ENCODE data around the gene OSCP1. TPM values are rescaled to one million over a fixed set of nuclear protein-coding genes. Genes with fewer than 3 reads are reported as not detected.

Gene OSCP1
- polyA plus RNA-seq, 4 donors: 18.2 to 26.8 (median 24.3) TPM

DNA sequence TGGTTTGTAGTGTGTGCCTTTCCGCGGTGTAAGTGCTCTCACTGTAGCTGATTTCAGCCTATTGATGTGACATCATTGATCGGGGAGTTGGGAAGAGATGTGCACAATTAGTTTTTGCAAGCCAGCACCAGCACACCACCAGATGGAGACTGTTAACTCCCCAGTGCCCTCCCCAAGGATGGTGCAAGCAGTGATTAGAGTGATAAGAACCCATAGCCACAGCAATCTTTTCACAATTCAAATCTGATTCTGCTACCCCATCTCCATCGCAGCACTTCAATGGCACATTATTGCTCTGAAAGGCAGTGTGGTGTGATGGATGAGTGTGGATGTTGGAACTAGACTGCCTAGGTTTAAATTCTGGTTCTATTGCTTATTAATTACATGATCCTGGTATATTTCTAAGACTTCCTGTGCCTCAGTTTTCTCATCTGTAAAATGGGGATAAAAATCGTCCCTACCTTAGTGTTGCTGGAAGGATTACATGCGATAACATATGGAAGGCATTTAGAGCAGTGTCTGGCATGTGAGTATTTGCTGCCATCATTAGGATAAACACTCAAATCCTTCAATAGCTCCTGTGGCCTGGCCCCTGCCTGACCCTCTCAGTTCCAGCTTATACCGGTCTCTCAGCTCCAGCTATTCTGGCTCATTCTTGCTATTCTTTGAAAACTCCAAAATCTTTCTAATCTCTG, 25.8 kb upstream of the OSCP1 start:
- no peak for DNase-seq (ENCODE audit: low read depth in 4 of 4, low spot score in 2 of 4)

DNA sequence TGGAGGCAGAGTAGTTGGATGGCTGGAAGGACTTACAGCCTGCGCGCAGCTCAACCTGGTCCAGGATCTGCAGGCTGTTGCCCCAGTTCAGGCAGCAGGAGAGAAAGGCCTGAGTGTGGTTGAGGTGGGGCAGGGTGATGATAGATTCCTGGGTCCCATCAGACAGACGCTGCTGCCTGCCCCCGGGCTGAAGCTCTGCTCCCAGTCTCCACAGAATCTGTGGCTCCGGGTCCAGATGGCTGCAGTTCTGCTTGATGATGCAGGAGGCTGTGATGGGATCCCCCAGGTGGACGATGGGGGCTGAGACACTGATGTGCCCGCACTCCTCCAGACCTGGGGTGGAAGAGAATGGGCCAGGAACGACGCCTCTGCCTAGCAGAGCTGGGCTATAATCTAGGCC, 25.1 kb upstream of the OSCP1 start:
- DNase-seq (ENCODE audit: low read depth in 4 of 4, low spot score in 2 of 4): no peak

GRCh38 chr1:36472656-36473055, 22.4 kb upstream of the OSCP1 start:
- no peak for DNase-seq (ENCODE audit: low read depth in 4 of 4, low spot score in 2 of 4)

- no peak for DNase-seq (ENCODE audit: low read depth in 4 of 4, low spot score in 2 of 4)
Measured at GRCh38 chr1:36471830-36472641, 21.8 kb upstream of the OSCP1 start.

DNA sequence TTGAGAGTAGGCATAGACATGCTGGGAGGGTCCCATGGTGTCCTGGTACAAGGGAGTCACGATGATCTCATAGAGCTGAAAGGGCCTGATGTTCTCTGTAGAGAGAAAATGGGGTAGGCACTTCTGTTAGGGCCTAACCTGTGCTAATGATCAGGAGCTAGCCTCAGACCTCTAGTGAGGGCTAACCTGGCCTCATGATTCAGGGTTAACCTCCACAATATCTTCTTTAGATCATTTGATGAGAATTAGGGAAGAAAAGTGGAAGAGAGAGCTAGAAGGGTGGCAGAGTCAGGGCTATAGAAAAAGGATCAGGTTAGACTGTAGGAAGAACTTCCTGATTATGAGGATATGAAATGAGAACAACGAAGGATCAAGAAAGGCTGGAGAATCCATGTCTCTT, 18.9 kb upstream of the OSCP1 start:
- no peak for DNase-seq (ENCODE audit: low read depth in 4 of 4, low spot score in 2 of 4)

DNA sequence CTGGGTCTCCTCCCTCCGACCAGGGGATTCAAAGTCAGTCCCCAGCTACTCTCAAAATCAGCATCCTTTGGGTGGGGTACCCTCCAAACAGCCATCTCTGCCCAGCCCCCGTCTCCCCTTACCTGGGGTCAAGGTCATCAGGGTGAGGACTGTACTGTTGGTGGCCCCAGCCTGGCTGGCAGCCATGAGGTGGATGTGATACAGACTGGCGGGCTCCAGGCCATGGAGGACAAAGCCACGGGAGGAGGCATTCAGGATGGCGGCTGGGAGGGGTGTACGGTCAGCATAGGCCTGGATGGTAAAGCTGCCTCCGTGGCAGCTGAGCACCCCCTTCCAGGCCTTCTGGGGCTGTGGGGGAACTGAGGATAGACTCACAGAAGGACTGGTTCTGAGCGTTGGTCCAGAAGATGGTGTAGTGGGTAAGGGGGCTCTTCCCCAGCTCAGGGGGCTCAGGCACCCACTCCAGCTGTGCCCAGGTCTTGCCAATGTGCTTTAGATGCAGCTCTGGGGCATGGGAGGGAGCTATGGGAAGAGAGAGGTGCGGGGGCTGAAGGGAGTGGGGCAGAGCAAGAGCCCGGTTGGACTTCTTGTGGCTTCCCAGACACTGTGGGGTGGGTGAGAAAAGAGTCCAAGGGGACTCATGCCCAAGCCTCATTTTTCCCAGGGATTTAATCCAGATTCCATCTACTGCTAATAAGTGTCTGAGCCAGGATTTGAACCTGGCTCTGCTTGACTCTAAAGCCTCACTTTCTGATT, 17.6 kb upstream of the OSCP1 start:
- DNase-seq (ENCODE audit: low read depth in 4 of 4, low spot score in 2 of 4): no peak

DNA sequence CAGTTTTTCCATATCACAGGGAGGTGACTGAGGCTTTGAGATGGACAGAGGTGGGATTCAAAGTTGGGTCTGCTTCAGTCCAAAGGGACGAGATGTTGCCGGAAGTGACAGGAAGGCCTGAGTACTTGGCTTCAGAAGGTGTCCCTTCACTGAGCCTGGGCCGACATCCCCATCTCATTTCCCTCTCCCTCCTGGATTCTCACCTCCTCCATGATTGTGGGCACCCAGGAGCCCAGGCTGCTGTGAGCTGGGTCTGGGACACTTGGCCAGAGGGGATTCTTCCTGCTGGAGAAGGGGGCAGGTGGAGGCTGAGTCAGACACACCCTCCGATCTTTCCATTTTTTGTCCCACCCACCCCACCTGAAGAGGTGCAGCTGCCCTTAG, 16.8 kb upstream of the OSCP1 start:
- no peak for DNase-seq (ENCODE audit: low read depth in 4 of 4, low spot score in 2 of 4)

GRCh38 chr1:36466370-36467026, 16.2 kb upstream of the OSCP1 start:
- no peak for DNase-seq (ENCODE audit: low read depth in 4 of 4, low spot score in 2 of 4)

GRCh38 chr1:36465731-36466369, 15.6 kb upstream of the OSCP1 start:
- no peak for DNase-seq (ENCODE audit: low read depth in 4 of 4, low spot score in 2 of 4)

GRCh38 chr1:36464605-36465393, 14.5 kb upstream of the OSCP1 start:
- no peak for DNase-seq (ENCODE audit: low read depth in 4 of 4, low spot score in 2 of 4)

DNA sequence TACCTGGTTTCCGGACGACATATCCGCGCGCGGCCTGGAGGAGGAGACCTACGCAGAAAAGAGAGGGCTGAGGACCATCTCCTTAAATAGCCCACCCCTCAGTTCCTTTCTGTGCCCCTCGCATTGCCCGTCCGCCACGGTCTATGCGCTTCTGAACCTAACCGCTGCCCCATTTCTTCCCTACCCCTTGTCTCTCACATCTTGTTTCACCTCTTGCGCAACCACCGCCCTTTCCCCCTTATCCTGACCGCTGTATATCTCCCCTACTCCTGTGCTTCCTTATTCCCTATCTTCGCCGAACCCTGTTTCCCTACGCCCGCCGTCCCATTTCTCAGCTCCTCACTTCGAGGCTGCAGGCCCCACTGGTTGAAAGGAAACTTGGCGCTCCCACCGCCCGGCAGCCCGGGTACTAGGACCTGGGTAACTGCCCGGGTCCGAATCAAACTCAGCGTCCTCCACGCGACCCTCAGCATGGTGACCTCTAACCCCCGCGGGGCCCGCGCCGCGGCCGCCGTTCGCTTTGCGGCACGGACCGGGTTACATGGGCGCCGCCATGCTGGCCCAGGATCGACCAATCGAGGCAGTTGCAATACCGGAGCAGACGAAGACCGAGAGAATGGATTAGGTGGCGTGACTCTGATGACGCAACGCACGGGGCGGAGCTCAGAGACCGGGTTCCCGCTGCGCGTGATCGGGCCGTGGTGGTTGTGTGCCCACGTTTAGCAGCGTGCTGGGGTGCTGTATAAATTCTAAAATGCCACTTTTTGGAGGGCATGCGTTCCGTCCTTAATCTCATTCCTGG, 13.8 kb upstream of the OSCP1 start, which contains the start of gene MRPS15:
Gene MRPS15, minus strand, starts transcription at position 582 of the 802 bp plus-strand sequence. Its CDS starts 109 bp downstream, at position 473.
- peak; percentile 83 to 95 (median 89) for DNase-seq (ENCODE audit: low read depth in 4 of 4, low spot score in 2 of 4)

DNA sequence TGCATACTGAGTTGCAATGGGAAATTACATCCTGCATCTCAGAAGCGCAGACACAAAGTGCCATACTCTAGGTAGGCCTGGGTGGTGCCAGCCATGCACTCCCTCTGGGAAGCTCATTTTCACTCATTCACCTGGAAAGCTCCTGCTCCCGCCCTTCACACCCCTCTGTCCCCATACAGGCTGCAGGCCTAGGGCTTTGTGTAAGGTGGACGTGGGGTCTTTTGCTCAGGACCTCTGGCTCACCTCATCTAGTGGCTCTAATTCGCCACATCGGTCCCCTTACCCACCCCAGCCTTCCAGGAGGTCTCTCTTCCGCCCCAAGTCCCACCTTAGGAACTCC, 13.2 kb upstream of the OSCP1 start:
- DNase-seq (ENCODE audit: low read depth in 4 of 4, low spot score in 2 of 4): no peak

DNA sequence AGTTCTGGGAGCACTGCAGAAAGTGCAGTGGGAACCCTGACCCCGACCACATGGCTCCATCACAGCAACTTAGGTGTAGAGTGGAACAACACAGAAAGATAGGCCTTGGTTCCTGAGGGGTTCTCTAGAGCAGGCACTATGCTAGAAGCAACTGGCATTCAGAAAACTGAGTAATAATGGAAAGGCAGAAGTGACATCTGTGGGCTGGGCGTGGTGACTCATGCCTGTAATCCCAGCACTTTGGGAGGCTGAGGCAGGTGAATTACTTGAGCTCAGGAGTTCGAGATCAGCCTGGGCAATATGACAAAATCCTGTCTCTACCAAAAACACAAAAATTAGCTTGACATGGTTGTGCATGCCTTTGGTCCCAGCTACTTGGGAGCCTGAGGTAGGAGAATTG, 8.7 kb upstream of the OSCP1 start:
- DNase-seq (ENCODE audit: low read depth in 4 of 4, low spot score in 2 of 4): no peak

- no peak for DNase-seq (ENCODE audit: low read depth in 4 of 4, low spot score in 2 of 4)
Measured at GRCh38 chr1:36457691-36458090, 7.4 kb upstream of the OSCP1 start.

DNA sequence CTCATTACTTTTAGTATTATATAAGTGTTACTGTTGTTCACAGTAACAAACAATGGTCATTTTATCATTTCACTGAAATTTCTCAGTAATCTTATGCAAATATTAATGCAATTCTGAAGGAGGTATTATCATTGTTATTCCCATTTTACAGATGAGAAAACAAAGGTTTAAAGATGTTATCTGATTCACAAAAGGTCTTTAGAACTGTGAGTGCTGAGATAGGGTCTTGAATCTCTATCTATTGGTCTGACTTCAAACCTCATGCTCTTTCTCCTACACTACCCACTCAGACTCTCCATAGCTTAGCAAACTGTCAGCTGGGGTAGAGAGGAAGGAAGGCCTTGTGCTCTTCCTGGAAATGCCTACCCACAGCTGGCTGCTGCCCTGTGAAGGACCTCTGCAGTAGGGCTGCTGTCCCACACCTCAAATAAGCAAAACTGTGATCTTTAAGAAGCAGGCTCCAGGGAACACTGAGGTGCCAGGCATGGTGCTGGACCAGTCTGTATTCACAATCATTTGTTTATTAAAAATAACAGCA, 6.2 kb upstream of the OSCP1 start:
- DNase-seq (ENCODE audit: low read depth in 4 of 4, low spot score in 2 of 4): no peak

GRCh38 chr1:36455386-36455785, 5.1 kb upstream of the OSCP1 start:
- DNase-seq (ENCODE audit: low read depth in 4 of 4, low spot score in 2 of 4): no peak

GRCh38 chr1:36453600-36454388, 3.5 kb upstream of the OSCP1 start:
- no peak for DNase-seq (ENCODE audit: low read depth in 4 of 4, low spot score in 2 of 4)

DNA sequence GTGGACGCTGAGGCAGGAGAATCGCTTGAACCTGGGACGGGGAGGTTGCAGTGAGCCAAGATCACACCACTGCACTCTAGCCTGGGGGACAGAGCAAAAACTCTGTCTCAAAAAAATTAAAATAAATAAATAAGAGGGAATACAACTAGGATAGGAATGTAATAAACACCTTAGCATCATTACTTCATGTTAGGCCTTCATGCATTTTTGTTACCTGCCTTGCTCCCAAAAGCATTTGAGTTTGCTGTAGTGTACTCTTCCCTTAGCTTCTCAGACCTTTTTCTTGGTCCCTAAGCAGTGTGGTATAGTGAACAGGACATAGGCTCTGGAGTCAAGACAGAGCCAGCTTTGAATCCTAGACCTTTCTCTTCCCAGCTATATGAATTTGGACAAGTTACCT, 2.8 kb upstream of the OSCP1 start:
- DNase-seq (ENCODE audit: low read depth in 4 of 4, low spot score in 2 of 4): no peak
